HG03469 (cell line): ENCODE measurements around the gene MYO1E.
"Not testable (repeated sequence)": the region's sequence is repeated elsewhere in the genome, so short reads cannot be mapped to it uniquely, and the experiment has no call there.

Experiments
- ATAC-seq: cut with Tn5 transposase; IDR thresholded peaks from one replicate; pipeline ENCODE4 v1.9.1; 2021; ENCODE audit warnings: mild to moderate bottlenecking, moderate library complexity, moderate number of reproducible peaks; ENCODE audit not compliant: unreplicated experiment

Gene MYO1E

DNA sequence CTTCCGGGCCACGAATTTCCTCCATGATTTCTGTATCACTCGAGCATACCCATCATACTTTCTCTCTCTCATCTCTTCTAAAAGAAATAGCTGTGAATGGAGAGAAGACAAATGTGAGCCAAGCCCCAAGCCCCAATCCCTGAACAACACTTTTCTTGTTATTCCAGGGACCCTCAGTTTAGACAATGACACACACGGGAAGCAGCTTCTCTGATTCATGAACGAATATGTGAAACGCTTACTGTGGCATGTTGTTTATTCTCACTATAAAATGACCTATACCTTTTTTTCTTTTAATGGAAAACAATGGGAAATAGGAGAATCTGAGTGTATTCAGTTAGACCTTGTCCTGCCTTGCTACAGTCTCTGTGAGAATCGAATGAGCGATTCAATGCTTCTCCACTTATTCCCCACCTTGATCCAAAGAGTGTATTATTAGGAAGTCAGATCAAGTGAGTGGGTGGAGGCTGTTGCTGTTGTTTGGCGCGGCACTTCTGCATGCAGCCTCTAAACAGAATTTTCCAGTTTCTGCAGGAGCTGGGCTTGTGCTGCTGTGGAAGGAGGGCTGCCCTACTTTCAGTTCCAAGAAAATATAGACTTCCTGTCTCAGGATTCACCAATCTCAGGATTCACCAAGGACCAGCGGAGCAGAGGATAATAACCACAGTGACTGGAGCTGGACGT is 198.4 kb downstream of the MYO1E start:
- ATAC-seq: no peak

DNA sequence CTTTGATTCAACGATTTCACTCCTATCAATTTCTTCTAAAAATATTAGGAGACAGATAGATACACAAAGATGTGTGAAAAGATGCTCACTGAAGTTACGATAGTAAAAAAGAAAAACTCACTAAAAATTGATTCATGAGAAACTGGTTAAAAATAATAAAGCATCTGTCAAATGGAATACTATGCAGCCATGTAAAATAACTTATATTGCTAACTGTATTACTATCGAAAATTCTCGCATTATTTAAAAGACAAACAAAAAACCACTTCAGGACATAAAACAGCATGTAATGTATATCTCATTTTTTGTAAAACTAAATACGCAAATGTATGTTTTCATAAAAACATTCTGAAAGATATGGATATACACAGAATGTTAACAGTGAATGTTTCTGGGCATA is 199.5 kb downstream of the MYO1E start:
- no peak for ATAC-seq

DNA sequence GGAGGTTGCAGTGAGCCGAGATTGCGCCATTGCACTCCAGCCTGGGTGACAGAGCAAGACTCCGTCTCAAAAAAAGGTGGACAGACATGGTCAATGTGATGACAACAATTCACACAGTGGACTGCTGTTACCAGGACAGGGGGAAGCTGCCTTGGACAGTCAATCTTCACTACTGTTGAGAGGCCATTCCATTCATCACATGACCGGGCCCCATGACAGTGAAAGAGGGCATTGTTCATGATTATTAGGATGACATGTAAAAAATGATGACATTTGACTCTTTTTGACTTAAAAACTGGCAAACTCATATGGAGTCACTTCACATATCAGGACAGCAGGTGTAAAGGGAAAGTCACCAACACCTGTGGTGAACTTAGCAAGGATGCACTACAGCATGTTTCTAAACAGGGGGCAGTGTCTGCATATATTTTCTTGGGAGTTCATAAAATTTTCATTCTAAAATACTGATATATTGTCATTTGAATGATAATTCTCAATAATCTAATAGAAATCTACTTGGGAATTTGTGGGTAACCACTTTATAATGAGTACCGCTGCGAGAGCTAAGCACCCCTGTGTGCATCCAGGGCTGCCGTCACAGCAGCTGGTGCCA is 200.3 kb downstream of the MYO1E start:
- ATAC-seq: no peak

DNA sequence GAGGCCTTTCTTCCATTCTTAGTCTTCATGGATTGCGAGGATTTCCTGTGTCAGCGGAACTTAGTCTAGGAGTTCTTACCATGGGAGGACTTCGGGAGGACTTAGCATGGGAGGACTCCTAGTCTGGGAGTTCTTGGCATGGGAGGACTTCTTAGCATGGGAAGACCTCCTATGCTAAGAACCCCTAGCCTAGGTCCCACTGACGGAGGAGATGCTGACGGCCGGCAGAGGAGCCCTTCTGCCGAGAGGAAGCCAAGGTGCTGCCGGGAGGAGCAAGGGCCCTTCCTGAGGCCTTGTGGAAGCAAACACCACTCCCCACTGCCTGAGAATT is 201.6 kb downstream of the MYO1E start:
- no peak for ATAC-seq

DNA sequence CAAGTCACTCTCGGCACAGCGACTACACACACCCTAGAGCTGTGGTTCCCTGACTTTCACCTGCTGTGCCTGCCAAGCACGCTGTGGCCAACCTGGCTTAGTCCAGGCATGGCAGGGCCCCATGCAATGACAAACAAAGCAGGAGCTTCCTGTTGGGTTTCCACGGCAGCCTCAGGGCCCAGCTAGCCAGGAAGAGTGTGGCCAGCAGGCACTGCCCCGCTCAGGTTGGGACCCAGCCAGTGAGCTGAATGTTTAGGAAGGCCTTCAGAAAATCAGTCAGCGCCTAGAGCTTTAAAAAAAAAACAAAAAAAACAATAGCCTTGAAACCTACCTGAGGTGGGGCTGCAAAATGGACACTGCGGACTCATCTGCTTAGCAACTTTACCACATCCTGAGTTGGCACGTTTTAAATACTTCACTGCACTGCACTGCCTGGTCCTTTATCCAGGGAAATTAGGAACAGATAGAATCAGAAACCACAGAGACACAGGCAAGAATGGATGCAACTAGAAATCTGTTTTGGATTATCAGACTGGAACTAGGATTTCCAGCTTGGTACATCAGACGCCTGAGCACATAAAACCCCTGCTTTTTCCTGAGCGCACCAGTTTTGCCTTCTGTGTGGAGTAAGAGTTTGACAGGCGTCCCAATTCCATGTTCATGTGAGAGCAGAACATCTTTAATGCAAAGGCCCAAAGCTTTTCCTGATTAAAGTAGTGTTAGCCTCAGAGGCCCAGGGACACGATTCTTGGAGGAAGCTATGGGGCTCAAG is 202.2 kb downstream of the MYO1E start:
- no peak for ATAC-seq

DNA sequence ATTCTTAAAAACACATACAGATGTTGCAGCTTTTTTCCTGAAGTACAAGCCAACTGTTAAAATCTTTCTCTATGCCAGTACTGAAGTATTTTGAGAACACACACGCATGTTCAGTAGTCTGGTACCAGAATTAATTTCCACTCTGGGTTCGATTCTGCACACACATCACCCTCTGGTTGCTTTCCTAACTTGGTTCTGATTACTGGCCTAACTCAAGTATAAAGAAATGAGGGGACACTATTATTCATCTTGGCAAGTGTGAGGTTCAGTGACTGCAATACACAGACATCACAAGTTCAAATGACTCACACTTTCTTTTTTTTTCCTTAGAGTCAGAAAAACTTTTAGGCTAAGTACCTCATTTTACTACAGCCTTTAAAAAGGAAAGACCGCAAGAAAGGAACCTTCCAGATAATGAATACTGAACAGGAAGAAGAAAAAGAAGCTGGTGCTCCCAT is 203.4 kb downstream of the MYO1E start:
- ATAC-seq: no peak

DNA sequence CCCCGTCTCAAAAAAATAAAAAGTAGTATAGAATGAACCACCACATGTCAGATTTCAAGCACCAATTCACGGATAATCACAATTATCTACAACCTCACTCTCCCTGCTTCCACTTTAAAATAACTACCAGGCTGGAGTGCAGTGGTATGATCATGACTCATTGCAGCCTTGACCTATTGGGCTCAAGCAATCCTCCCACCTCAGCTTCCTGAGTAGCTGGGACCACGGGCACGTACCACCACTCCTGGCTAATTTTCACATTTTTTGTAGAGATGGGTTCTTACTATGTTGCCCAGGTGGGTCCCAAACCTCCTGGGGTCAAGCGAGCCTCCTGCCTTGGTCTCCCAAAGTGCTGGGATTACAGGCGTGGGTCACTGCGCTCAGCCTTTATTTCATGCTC is 204.1 kb downstream of the MYO1E start:
- no peak for ATAC-seq

DNA sequence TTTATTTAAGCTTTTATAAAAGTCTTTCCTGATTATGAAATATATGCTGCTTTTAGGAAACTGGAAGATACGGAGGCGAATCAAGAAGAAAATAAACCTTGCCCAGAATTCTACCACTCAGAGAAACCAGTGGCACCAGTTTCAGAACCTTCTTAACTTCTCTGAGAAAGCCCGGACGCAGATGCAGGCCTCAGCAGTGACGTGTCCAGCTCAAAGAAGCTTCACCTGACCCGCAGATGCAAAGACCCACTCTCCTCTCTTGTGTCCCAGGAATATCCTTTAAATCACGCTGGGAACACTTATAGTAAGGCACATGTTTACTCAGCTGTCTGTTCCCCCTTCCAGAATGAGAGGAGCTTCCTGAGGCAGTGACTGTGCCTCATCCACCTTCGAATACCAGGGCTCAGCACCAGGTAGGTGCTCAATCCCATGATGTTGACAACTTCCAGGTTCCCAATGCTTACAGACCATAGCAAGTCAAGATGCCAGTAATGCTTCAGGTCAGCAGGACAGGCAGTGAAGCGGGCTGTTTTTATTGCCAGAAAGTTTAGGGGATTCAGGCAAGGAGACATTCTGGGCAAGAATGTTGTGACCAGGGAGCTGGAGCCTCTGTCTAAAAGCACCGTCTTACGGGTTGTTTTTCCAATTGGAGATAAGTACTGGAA is 205.9 kb downstream of the MYO1E start:
- ATAC-seq: no peak

DNA sequence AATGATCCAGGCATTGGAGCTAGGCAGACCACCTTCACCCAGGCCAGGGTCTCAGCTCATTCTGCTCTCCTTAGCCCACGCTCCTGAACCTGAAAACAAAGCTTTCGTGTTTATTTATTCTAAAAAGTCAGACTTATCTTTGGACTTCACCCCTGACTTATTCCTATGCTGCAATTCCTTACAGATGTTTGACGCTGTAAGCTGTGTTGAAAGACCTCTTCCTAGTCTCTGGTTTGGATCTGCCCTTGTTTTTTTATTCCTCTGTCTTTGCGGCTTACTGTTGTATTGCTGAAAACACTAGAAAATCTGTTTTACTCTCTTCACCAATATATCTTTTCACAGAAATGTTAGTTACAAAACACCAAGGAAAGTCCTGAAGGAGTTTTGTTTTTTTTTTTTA is 206.5 kb downstream of the MYO1E start:
- no peak for ATAC-seq

DNA sequence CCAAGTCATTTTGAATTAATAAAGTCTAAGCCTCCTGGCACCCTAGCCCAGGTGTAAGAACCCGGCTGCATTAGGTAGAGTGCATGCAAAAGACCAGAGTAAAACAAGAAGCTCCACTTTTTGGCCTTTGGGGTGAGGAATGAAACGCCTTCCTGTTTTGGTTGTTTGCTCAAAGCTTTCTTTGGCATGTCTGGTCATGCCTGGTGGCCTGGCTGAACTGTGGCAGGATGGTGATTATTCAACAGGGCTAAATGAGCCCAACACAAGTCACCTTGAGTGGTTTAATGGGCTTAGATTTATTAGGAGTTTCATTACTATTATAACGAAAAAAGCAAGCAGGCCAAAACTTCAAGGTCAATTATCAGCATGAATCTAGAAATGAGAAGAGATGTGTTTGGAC is 206.9 kb downstream of the MYO1E start:
- no peak for ATAC-seq

DNA sequence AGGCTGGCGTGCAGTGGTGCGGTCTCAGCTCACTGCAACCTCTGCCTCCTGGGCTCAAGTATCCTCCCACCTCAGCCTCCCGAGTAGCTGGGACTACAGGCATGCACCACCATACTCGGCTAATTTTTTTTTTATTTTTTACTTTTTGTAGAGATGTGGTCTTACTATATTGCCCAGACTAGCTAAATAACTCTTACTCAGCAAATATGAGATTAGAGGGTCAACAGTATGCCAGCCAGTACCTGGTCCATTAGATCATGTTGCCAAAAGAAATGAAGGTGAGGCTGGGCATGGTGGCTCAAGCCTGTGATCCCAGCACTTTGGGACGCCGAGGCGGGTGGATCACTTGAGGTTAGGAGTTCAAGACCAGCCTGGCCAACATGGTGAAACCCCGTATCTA is 210.6 kb downstream of the MYO1E start:
- not testable (repeated sequence) for ATAC-seq

DNA sequence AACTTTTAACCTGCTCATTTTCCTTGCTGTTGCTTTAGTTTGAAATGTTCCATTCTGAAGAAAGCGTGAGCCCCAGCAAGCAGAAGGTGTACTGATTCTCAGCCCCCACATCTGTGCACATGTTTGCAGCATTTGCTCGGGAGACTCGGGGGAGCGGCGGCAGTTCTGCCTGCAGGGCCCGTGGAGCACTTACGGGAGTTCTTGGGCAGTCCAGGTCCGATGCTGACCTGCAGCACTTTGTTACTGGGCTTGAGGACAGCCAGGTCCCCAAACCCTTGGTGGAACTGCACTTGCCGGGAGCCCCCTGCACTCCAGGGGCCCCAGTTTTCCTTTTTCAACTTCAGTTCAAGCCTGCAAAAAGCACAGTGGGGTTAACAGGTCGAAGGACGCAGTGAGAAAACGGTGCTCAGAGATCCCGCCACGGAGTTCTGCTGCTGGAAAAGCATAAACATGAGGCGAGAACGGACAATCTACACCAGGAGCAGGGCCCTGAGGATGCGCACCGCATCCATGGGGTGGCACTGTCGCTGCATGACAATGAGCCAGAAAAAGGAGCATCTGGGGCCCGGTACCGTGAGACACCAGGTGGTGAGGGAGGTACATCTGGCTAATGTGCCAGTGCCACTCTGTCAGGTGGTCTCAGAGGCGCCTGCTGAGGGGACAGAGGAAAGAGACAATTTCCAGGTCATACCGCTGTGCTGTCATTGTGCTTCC is 211.6 kb downstream of the MYO1E start:
- ATAC-seq: no peak

DNA sequence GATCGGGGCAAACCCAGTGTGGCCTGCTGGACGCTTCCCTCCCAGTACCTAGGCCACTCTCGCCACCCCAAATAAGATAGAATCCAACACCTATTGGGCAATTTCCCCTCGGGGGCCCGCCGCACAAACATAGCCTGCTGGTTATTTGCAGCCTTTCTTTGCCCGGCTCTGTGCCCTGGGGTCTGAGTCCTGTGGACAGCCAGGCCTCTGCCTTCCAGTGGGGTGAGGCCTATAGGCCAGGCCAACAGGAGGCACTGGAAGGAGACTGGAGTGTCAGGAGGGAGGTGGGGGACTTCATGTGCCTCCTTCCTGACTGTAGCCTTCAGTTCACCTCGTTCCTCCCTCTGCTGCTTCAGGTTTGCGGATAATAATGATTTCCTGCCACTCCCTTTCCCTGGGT is 213.5 kb downstream of the MYO1E start:
- no peak for ATAC-seq

DNA sequence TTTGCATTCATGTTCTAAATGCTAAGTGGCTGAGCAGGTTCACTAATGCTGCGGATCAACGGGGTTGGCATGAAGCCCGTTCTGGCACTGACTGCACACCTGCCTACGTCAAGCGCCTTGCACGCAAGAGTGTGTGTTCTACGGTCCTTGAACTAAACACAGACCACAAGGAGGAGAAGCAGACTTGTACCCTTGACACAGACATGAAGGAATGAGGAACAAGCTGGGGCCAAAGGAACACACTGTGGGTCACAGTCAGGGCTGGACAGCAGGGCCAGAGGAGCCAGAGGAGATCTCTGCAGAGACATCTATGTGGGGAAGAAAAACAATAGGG is 214.0 kb downstream of the MYO1E start:
- no peak for ATAC-seq

DNA sequence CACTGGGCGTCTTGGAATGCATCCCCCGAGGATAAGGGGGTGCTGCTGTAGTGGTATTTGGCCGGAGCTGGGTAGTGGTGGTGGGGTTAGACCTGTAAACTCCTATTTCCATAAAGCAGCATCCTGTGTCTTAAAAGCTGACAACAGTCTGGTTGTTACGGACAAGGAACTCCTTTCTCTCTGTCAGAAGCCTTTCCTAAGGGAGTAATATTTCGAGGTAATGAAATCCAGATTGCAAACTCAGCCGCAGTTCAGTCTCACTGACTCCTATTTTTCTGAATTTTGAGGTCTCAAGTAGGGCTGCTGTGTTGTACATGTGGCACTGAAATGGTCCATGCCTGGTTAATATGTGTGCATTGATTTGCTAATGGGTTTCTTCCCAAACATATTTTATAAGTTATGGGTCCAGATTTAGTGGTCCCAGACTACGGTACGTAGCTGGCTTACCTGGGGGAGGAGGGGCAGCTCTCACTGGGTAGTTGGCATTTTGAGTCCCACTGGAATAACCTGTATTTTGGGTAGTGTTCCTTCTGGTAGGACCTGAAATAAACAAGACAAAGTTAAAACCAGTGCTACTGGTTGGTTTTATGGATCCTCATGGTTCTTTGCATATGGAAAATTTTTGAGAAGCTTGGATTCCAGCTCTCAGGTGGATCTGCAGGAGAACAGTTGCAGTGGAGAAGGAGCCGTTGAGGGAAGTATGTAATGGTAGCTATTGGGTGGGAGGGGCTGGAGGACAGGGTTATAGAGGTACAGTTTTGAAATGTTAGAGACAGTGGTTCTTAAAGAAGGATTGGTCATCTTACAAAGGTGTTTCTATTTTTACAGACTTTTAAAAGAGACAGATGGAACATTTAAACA is 214.6 kb downstream of the MYO1E start:
- ATAC-seq: no peak

DNA sequence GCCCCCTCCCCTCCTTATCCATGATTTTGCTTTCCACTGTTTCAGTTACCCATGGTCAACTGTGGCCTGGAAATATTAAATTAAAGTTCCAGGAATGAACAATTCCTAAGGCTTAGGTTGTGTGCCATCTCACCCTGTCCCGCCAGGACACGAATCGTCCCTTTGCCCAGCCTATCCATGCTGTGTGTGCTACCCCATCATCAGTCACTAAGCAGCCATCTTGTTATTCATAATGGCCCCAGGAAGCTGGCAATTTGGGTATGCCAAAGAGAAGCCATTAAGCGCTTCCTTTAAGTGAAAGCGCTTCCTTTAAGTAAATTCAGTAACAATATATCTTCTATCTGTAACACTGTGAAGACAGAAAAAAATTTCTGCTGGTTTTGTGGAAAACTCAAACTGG is 215.3 kb downstream of the MYO1E start:
- ATAC-seq: no peak

DNA sequence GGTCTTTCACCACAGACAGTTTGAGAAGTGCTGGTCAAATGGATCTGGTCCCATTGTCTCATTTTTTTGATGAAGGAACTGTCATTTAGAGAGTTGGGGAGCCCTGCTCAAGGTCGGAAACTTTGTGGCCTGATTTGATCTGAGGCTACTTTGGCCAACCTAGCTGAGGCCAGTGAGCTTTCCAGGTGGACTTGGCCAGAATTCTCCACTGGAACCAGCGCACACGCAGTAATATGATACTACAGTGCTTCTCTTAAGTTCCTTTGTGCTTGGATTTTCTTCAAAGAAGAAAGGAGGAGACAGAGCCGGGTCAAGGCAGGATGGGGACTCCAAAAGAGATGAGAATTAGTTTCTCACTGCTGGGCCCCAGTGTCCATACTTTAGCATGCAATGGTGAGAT is 217.2 kb downstream of the MYO1E start:
- no peak for ATAC-seq

DNA sequence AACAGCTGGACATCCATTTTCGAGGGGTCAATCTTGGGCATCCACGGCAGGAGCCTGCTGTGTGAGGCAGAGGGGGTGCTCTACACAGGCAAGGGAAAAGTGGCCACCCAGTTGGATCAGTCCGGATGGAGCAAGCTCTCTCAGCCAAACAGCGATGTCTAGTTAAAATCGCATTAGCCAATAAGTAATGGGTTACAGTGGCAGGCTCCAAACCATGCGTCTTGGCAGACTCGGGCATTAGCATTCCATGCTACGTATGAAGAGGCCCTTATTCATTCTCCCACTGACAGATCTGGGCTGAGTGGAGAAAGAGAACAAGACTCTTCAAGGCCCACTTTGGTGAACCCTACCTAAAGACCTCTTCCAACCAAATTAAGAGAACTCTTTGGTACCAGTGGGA is 218.4 kb downstream of the MYO1E start:
- no peak for ATAC-seq

DNA sequence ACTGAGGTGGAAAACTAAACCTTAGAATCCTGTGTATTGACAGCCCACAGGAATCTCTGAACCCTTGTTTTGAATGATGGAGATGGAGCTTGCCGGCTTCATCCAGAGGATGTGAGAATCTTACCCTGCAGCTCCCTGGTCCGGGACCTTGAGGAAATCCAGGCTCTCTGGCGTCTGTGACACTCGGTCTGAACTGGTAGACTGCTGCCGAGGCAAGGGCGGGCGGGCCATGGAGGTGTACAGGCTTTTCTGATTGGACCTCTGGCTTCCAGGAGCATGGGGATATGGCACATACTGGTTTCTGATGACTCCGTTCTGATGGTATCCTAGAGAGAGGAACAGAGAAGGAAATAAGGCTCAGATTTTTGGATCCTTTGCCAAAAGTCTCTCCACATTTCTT is 219.2 kb downstream of the MYO1E start:
- ATAC-seq: no peak

DNA sequence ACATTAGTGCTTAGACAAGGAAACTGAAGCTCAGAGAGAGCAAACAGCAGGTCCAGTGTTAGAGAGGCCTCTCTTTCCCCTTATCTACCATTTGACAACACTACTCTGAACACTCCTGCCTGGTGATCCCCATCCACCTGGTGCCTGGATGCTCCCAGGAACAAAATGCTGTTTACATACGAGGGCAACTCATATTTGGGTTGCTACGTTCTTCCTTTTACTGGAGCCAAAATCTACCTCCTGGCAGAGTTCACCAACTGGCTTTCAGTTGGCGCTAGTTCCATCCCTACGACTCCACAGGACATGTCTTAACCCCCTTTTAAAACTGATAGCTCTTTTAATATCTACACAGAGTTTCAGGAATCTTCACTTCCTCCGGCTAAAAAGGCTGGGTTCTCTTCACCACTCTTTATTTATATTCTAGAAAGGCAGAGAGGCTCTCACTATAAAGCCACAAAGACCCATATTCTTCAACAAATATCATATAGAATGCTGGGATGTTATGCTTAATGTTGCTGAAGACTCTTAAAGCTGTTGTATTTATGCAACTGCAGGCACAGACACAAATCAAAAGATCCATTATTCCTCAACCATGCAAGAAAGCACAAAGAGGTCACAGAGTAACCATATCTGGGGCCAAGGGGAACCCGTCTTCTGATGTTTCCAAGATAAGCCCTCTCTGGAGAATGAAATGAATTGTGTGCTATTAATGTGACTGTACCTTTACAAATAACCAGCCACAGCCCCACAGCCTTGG is 219.8 kb downstream of the MYO1E start:
- no peak for ATAC-seq
